HG02973 (cell line): ENCODE data around the gene COL13A1.

Experiments
- ATAC-seq: cut with Tn5 transposase; IDR thresholded peaks from one replicate; pipeline ENCODE4 v1.9.1; 2021; ENCODE audit warnings: moderate library complexity; ENCODE audit not compliant: unreplicated experiment

Gene COL13A1

DNA sequence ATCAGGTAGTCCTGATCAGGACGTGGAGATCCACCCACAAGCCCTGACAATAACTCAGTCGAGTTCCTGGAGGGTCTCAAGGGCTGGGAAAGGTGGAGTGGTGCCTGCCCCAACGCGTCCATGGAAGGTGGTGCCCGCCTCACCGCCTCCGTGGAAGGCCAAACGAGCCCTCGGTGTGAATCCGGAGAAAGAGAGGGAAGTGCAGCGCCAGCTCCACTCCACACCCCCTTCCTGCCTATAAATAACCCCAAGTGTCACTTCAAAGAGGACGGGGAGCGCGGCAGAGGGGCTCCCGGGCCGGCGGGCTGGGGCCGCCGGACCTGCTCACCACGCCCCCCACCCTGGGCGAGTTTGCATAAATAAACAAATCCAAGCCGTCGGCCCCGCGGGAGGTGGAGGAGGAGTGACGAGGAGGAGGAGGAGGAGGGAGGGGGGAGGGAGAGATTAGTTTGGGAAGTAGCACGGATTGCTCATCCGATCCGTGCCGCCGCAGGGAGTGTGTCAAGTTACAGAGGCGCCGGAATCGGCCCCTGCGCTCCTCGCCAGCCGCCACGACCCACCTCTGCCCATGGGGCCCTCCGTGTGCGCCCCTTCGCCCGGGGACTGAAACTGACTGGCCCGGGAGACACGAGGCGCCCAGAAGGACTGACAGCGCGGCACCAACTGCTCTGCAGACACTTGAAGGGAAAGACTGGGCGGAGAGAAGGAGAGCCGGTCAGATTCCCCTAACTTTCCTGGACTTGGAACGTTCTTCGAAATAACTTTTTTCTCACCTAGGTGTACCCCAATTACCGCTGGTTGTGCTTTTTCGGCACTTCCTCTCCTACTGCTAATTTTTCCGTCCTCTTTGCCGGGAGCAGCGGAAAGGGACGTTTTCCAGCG is at the start of gene COL13A1:
COL13A1 (plus strand) TSS at position 473 of the 882 bp plus-strand sequence. CDS start 518 bp downstream, outside the sequence.
- no peak for ATAC-seq

- no peak for ATAC-seq
These were observed 49.2 kb upstream of the COL13A1 start for GRCh38 chr10:69752479-69752878.

DNA sequence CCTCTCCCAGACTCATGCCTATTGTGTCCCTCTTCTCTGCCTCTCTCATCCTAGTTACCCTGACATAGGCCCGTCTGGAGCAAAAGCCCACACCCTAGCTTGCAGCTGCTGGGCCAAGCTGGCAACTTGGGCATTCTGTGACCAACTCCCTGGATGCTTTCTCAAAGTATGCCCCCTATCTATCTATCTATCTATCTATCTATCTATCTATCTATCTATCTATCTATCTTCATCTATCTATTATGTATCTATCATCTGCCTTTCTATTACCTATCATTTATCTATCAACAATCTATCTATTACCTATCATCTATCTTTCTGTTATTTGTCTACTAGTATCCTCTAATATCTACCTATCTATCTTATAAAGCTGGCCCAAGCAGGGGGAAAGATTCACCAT is 45.4 kb upstream of the COL13A1 start:
- ATAC-seq = no peak

DNA sequence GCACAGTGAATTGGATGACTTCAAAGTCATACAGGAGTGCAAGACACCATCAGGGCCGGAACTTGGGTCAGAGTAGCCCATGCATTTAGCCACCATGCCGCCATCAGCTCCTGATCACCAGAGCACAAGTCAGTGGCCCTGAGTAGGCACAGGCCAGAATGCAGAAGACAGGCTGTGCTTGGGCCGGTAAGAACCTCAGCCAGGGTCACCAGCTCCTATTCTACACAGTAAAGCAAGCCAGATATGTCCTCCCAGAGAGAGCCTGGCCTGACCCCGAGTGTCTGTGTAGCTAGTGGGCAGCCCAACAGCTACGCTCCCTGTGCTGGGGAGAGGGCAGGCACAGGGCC is 44.5 kb upstream of the COL13A1 start:
- no peak for ATAC-seq

GRCh38 chr10:69757553-69758309 is 44.0 kb upstream of the COL13A1 start:
- no peak for ATAC-seq

DNA sequence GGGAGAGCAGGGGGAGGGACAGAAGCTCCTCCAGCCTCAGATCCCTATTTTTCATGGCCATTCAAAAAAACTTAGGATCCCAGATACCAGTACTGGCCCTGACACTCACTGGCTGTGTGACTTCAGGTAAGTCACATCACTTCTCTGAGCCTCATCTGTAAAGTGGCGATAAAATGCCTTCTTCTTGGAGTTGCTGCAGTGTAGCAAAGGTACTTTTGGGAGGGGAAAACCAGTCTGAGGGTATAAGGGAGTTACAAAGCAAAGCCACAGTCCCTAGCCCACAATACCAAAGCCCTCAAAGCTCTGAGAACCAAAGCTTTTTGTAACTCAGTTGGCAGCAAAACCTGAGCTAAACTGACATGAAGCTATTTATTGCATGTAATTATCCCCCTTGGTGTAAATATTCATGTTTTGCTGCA is 43.4 kb upstream of the COL13A1 start:
- no peak for ATAC-seq

- ATAC-seq = no peak
These were observed 42.1 kb upstream of the COL13A1 start for GRCh38 chr10:69759641-69760040.

- ATAC-seq = no peak
These were observed 41.6 kb upstream of the COL13A1 start for GRCh38 chr10:69760072-69760471.

GRCh38 chr10:69761320-69761719 is 40.4 kb upstream of the COL13A1 start:
- no peak for ATAC-seq

DNA sequence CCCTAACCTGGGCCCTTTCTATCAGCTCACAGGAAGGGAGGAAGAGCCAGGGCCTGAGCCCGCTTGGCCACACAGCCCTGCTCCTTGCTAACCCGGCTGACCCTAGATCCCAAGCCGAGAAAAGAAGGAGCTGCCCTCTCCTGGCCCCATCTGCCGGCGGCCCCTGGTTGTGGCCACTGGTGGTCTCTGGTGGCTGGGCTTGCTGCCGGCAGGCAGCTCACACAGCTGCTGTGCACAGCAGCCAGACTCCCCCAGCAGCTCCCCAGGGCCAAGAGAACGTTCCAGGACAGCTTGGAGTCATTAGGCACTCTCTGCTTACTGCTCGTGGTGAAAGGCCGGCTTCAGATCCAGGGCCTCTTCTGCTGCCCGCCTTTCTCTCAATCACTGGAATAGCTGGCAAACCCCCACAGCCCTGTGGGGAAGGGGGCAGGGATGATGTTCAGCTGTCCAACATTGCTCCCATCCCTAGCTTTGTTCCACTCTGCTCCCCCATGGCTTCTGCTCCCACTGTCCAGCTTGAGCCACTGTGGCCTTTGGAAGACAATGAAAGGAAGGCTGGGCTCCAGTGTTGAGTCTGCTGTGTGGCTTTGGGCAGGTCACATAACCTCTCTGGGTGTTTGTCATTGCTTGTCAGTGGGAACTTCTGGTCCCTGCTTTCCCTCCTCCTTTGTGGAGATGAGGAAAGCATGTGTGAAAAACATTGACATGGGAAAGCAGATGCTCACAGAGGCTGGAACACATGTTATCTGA is 35.4 kb upstream of the COL13A1 start:
- no peak for ATAC-seq

GRCh38 chr10:69767793-69768192 is 33.9 kb upstream of the COL13A1 start:
- no peak for ATAC-seq

- no peak for ATAC-seq
These were observed 33.3 kb upstream of the COL13A1 start for GRCh38 chr10:69768386-69768785.

DNA sequence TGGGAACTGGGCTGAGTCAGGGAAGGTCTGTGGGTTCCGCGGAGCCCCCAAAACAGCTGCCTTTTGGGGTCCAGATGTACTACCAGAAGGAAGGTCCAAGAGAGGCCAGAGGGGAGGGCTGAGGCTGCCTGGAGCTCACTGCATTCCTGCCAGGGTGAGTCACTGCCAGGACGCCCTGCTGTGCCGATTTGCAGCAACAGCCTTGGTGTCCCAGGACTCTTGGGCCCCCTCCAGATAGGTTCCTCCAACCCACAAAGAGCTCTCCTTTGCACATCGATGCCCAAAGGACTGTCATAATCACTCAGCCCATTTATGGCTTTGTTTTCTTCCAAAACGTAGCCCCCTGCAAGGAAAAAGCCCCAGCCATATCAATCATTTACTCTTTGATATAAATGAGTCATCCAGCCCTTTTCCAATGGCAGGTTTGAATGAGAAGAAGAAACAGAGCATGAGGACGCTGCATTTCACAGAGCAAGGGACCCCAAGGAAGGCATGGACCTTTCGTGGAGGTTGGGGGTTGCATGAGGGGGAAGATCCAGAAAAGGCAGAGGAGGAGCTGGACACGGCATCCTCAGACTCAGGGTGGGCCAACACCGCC is 32.2 kb upstream of the COL13A1 start:
- ATAC-seq = no peak

GRCh38 chr10:69772933-69773704 is 28.6 kb upstream of the COL13A1 start:
- no peak for ATAC-seq

DNA sequence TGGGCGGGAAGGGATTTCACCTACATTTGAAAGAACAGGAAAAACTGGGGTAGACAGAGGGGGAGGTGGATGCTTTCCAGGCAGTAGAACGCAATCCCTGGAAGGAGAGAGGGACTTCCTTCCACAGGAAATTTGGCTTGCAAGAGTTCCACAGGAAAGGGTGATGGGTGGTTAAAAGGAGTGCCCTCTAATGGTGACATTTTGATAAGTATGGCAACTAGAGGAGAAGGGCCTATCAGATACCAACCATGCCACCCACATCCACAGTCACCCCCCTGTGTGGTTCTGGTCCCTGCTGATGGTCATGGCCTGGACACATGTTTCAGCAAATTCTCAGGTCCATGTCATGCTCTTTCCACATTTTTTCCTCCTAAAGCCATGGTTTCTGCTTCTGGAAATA is 27.1 kb upstream of the COL13A1 start:
- ATAC-seq = no peak

GRCh38 chr10:69780077-69780476 is 21.6 kb upstream of the COL13A1 start:
- no peak for ATAC-seq

GRCh38 chr10:69781576-69781975 is 20.1 kb upstream of the COL13A1 start:
- ATAC-seq = no peak

DNA sequence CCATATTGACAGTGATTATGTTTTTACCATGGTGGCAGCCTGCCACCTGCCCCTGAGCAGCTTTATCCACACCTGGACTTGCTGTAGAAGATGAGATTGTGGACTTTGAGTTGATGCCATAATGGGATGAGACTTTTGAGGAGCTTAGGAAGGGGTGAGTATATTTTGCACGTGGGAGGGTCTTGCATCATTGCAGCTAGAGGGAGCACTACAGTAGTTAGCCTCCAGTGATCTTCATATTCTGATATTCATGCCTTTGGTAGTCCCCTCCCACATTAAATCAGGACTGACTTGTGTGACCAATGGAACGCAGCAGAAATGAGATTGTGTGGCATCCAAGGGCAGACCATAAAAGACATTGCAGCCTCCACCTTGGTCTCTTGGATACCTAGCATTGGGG is 18.2 kb upstream of the COL13A1 start:
- no peak for ATAC-seq

GRCh38 chr10:69786791-69787190 is 14.9 kb upstream of the COL13A1 start:
- ATAC-seq = no peak

GRCh38 chr10:69787681-69788080 is 14.0 kb upstream of the COL13A1 start:
- no peak for ATAC-seq
